ENCODE results near the gene NGB.

Gene NGB

DNA sequence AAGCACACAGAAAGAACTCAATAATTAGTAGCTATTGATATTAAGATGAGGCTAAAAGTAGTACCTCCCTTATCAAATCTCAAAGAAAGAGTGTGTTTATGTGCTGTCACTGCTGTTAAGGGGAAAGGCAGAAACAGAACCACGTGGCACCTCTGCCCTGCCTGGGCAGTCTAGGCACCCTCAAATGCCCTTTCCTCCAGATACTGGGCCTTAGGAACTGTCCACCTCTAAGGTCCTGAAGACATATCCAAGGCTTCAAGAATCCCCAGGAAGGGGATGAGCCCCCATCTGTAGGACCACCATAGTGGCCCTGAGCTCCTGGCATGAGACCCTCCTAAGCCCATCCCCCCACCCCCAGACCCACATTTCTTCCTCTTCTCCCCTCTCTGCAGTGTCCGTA is 29.1 kb downstream of the NGB start:
- no peak overlapping the region for H3K4me3 ChIP-seq (ENCODE audit: low read depth, low read length)
- DNase-seq (ENCODE audit: low read depth), result no peak
- TF ChIP-seq, protein P1, sequence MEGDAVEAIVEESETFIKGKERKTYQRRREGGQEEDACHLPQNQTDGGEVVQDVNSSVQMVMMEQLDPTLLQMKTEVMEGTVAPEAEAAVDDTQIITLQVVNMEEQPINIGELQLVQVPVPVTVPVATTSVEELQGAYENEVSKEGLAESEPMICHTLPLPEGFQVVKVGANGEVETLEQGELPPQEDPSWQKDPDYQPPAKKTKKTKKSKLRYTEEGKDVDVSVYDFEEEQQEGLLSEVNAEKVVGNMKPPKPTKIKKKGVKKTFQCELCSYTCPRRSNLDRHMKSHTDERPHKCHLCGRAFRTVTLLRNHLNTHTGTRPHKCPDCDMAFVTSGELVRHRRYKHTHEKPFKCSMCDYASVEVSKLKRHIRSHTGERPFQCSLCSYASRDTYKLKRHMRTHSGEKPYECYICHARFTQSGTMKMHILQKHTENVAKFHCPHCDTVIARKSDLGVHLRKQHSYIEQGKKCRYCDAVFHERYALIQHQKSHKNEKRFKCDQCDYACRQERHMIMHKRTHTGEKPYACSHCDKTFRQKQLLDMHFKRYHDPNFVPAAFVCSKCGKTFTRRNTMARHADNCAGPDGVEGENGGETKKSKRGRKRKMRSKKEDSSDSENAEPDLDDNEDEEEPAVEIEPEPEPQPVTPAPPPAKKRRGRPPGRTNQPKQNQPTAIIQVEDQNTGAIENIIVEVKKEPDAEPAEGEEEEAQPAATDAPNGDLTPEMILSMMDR (IDR thresholded peaks at IDR 0.05; ENCODE audit: low read depth, low read length, missing control alignments), result no peak
- in situ Hi-C loops (cut with HindIII; ENCODE audit: low sequenced_read_pairs), result no loop called here

DNA sequence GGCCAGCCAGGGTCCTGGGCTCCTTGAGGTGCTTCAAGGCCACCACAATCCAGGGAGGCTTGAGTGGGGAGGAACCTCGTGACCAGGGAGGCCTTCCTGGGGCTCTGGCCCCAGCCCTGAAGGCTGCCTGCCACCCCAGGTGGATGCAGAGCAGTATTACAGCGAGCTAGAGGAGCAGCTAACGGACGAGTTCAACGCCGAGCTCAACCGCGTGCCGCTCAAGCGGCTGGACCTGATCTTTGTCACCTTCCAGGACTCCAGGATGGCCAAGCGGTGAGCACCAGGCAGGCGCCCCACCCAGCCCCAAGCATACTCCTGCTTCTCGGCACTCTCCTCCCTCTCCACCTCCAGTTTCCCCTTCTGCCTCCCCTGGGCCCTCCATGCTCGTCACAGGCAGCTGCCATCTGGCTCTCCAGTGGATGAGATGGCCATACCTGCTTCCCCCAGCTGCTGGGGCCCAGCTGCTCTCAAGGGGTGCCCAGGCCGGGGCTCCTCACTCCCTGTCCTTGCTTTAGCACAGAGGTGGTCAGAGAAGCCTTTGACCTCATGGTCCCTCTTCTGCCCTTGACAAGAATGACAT is 30.6 kb downstream of the NGB start:
- TF ChIP-seq, protein P1 (IDR thresholded peaks at IDR 0.05; ENCODE audit: low read depth, low read length, missing control alignments), result no peak
- no peak for DNase-seq (ENCODE audit: low read depth)
- no peak overlapping the region for H3K4me3 ChIP-seq (ENCODE audit: low read depth, low read length)
- in situ Hi-C loops (cut with HindIII; ENCODE audit: low sequenced_read_pairs), result no loop called here

DNA sequence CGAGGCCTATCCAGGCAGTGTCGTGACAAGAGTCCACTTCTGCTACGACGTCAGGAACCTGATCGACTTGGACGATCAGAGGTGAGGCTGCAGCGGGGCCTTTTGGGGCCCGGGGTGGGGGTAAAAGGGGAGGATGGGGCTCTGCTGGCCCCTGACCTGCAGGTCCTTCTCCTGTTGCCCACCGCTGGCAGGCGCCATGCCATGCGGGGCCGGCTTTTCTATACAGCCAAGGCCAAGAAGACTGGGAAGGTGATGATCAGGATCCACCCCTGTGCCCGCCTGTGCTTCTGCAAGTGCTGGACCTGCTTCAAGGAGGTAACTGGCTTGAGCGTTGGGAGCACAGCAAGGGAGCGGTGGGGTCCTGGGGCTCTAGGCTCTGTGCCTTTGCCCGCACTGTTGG is 31.6 kb downstream of the NGB start:
- TF ChIP-seq, protein P1 (IDR thresholded peaks at IDR 0.05; ENCODE audit: low read depth, low read length, missing control alignments), result no peak
- DNase-seq (ENCODE audit: low read depth), result no peak
- H3K4me3 ChIP-seq (ENCODE audit: low read depth, low read length), result no peak overlapping the region
- in situ Hi-C loops (cut with HindIII; ENCODE audit: low sequenced_read_pairs), result no loop called here

DNA sequence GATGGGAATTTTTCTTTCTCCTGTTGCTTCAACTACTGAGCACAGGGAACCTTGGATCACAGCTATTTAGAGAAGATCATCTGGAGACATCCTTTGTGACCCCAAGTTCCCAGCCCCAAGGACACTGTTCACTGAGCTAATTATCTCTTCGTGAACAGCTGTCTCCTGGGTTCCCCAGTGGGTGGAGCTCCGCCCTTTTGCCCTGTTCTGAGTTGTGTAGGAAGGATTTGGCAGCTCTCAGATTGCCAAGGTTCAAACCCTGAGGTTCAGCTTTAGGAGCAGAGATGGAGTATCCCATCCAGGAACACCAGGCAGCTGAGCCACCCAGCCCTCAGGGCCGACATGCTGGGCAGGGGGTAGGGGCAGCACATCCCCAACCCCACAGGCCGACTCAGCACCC is 32.0 kb downstream of the NGB start:
- no peak overlapping the region for H3K4me3 ChIP-seq (ENCODE audit: low read depth, low read length)
- TF ChIP-seq, protein P1 (IDR thresholded peaks at IDR 0.05; ENCODE audit: low read depth, low read length, missing control alignments), result no peak
- DNase-seq (ENCODE audit: low read depth), result no peak
- in situ Hi-C loops (cut with HindIII; ENCODE audit: low sequenced_read_pairs), result no loop called here

DNA sequence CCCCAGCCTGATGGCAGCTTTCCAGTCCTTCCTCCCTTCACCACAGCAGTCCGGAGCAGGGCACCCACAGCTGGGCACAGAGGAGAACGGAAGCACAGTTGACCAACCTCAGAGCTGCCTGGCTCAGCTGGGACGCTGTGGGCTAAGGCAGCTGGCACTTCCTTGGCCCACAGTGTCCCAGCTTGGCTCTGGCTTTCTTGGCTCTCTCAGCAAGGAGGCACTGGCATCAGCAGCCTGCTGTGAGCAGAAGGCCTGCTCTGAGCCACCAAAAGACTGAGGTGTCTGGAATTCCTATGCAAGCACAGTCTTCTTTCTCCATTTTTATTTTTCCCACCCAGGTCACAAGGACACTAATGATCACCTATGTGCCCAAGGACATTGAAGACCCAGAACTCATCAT is 32.6 kb downstream of the NGB start:
- H3K4me3 ChIP-seq (ENCODE audit: low read depth, low read length), result no peak overlapping the region
- in situ Hi-C loops (cut with HindIII; ENCODE audit: low sequenced_read_pairs), result no loop called here
- no peak for DNase-seq (ENCODE audit: low read depth)
- TF ChIP-seq, protein P1 (IDR thresholded peaks at IDR 0.05; ENCODE audit: low read depth, low read length, missing control alignments), result no peak

DNA sequence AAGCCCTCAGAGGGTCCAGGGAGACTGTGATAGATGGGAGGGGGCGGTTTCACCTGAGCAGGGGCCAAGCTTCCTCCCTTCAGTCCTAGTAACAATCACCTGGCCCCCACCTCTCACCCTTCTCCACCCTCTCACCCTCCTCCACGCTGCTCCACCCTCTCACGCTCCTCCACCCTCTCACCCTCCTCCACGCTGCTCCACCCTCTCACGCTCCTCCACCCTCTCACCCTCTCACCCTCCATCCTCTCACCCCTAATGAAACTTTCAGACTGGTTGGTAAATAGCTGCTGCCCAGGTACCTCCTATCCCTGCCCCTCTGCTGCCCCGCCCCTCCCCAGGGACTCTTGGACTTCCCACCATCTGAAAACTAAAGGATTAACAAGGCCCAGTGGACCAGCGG is 34.2 kb downstream of the NGB start:
- no peak for DNase-seq (ENCODE audit: low read depth)
- in situ Hi-C loops (cut with HindIII; ENCODE audit: low sequenced_read_pairs), result no loop called here
- TF ChIP-seq, protein P1 (IDR thresholded peaks at IDR 0.05; ENCODE audit: low read depth, low read length, missing control alignments), result no peak
- no peak overlapping the region for H3K4me3 ChIP-seq (ENCODE audit: low read depth, low read length)

DNA sequence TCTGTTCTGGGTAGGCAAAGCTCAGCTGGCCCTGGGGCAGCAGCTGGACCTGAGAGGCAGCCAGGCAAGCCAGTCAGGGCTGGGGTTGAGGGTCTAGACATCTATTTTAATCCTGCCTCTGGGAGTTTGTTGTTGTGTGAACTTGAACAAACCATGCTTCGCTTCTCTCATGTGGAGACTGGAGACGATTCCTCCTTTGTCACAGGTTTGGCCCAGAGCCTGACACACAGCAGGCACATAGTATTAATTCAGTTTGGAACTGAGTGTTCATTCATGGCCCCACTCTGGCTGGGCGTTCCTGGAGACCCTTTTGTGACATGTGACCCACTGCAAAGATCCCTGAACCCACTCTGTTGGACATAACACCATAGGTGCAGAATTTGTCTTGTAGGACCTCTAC is 39.3 kb downstream of the NGB start:
- no peak overlapping the region for H3K4me3 ChIP-seq (ENCODE audit: low read depth, low read length)
- no peak for DNase-seq (ENCODE audit: low read depth)
- TF ChIP-seq, protein P1 (IDR thresholded peaks at IDR 0.05; ENCODE audit: low read depth, low read length, missing control alignments), result no peak
- in situ Hi-C loops (cut with HindIII; ENCODE audit: low sequenced_read_pairs), result no loop called here
